OCI-LY3 (cell line): Measurements from ENCODE around the gene FAM228A.

Experiments used
- CTCF ChIP-seq: fragments of 200-600, 300-600 bp; sonication (generic); IDR thresholded peaks from 2 replicates; pipeline ENCODE4 v1.5.1; 2014; ENCODE audit warnings: antibody characterized with exemption, low read length, low read depth
- EZH2phosphoT487 ChIP-seq: fragments of 200-600 bp; shearing (Covaris generic); IDR thresholded peaks from 2 replicates; pipeline ENCODE4 v1.6.1; 2018; ENCODE audit warnings: antibody characterized with exemption, mixed run types, low read depth

DNA sequence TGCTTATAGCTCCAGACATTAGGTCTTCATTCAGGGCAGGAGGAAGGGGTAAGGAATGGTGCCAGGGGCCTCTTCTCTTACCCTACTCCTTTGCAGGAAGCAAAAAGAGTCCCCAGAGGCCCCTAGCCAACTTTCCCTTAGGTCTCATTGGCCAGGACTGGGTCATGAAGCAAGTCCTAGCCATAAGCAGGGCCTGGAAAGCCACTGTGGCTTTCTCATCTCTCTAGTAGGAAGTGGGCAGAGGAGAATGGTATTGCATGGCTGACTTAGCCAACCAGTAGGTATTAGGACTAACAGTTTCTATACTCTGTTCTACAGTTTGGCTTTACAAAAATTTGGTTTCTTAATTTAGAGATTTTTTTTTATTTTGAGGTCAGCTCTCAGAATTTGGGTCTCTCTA, 4.8 kb downstream of the FAM228A start:
- no peak for TF ChIP-seq CTCF
- no peak for TF ChIP-seq EZH2phosphoT487
